ENCODE data around the gene ENTPD6. TPM values are rescaled to one million over a fixed set of nuclear protein-coding genes. Genes with fewer than 3 reads are reported as not detected.

ENTPD6 gene
- total and polyA plus RNA-seq, 5 experiments from 2014 or later: 39.9 to 110 (median 50.5) TPM

GRCh38 chr20:25274891-25275812 lies 79.6 kb downstream of the ENTPD6 start:
- Mint-ChIP-seq H3K4me3 (no peak overlapping the region), H3K27me3 (no peaks in the 10 kb centered on the region), H3K9me3 (no peaks in the 10 kb centered on the region), H3K36me3 (peaks cover 0 to 77% (median 4%) of the 10 kb centered on the region in 3 donors), H3K27ac (peak overlapping the region in 4 of 10 donors; percentile 47 to 80 (median 71)), H3K4me1 (peaks cover 0 to 6% (median 3%) of the 10 kb centered on the region in 4 donors)
- POLR2A ChIA-PET: no interaction called here
- DNase-seq: peak in 1 of 10 donors; percentile 41
- no peak for ATAC-seq

- Mint-ChIP-seq H3K9me3 (no peaks in the 10 kb centered on the region), H3K36me3 (peaks cover 0 to 75% (median 4%) of the 10 kb centered on the region in 3 donors), H3K27me3 (no peaks in the 10 kb centered on the region), H3K27ac (peak overlapping the region in 4 of 10 donors; percentile 13 to 80 (median 58)), H3K4me1 (peaks cover 0 to 7% (median 5%) of the 10 kb centered on the region in 4 donors), H3K4me3 (no peak overlapping the region)
- ATAC-seq: no peak
- POLR2A ChIA-PET: no interaction called here
- peak in 1 of 10 donors; percentile 50 for DNase-seq
Observed at GRCh38 chr20:25275813-25276532, 80.5 kb downstream of the ENTPD6 start.

Other genes starting within 250 kb of the ENTPD6 start
- 1 to 10 TPM; 5.5 to 6.6 TPM for gene CST7, start 246.4 kb upstream of the ENTPD6 start, total RNA-seq
- 100 to 1,000 TPM in 1 of 3 donors, 10 to 100 TPM in 2; 13.3 to 581 (median 21.3) TPM for gene CST7, start 246.4 kb upstream of the ENTPD6 start, polyA plus RNA-seq
- 10 to 100 TPM; 46.0 to 46.2 TPM for gene APMAP, start 203.0 kb upstream of the ENTPD6 start, total RNA-seq
- 100 to 1,000 TPM in 1 of 3 donors, 10 to 100 TPM in 2; 74.5 to 234 (median 81.7) TPM for gene APMAP, start 203.0 kb upstream of the ENTPD6 start, polyA plus RNA-seq
- gene ACSS1, start 137.6 kb upstream of the ENTPD6 start, total RNA-seq: 10 to 100 TPM; 56.7 to 57.8 TPM
- 10 to 100 TPM; 45.2 to 48.2 (median 46.7) TPM for gene ACSS1, start 137.6 kb upstream of the ENTPD6 start, polyA plus RNA-seq
- gene VSX1, start 113.6 kb upstream of the ENTPD6 start, total RNA-seq: not detected
- gene VSX1, start 113.6 kb upstream of the ENTPD6 start, polyA plus RNA-seq: not detected
- gene PYGB, start 52.4 kb downstream of the ENTPD6 start, total RNA-seq: 10 to 100 TPM; 50.2 to 54.4 TPM
- 100 to 1,000 TPM in 1 of 3 donors, 10 to 100 TPM in 2; 39.9 to 107 (median 71.3) TPM for gene PYGB, start 52.4 kb downstream of the ENTPD6 start, polyA plus RNA-seq
- gene ABHD12, start 195.1 kb downstream of the ENTPD6 start, total RNA-seq: 10 to 100 TPM; 27.4 to 28.9 TPM
- gene ABHD12, start 195.1 kb downstream of the ENTPD6 start, polyA plus RNA-seq: 10 to 100 TPM; 20.8 to 24.6 (median 22.5) TPM
- 1 to 10 TPM in 1 of 2 experiments, under 1 TPM in 1; 0.41 to 1.4 TPM for gene GINS1, start 212.0 kb downstream of the ENTPD6 start, total RNA-seq
- under 1 TPM; 0.25 to 0.89 (median 0.30) TPM for gene GINS1, start 212.0 kb downstream of the ENTPD6 start, polyA plus RNA-seq

All from naive thymus-derived CD8-positive, alpha-beta T cell (primary cell).